Measurements from ENCODE around the gene HELZ.

The HELZ gene

DNA sequence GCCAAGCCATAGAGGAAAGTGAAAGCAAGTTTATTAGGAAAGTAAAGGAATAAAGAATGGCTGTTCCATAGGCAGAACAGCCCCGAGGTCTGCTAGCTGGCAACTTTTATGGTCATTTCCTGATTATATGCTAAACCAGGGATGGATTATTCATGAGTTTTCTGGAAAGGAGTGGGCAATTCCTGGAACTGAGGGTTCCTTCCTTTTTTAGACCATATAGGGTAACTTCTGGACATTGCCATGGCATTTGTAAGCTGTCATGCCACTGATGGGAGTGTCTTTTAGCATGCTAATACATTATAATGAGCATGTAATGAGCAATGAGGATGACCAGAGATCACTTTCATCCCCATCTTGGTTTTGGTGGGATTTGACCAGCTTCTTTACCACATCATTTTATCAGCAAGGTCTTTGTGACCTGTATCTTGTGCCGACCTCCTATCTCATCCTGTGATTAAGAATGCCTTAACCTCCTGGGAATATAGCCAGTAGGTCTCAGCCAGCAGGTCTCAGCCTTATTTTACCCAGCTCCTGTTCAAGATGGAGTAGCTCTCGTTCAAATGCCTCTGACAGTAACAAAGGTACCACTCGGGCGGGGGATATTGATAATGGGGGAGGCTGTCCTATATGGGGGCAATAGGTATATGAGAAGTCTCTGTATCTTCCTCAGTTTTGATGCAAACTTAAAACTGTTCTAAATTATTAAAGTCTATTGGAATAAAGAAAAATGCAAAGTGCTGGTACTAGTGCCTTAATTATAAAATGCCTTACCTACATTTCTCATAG, 38.9 kb upstream of the HELZ start:
- H2AFZ ChIP-seq (ENCODE audit: low read length): no peak overlapping the region
- H3K27ac ChIP-seq (ENCODE audit: low read depth, low read length, poor library complexity, severe bottlenecking): no peak overlapping the region
- no peaks in the 10 kb centered on the region for H3F3A ChIP-seq (ENCODE audit: insufficient read depth, low read length)
- H4K20me1 ChIP-seq (ENCODE audit: insufficient read depth, low read length): no peaks in the 10 kb centered on the region
- H3K4me3 ChIP-seq (ENCODE audit: low read depth, low read length, poor library complexity, severe bottlenecking): no peak overlapping the region
- no peak overlapping the region for H3K9ac ChIP-seq (ENCODE audit: low read length)
- peaks cover 4% of the 10 kb centered on the region for H3K4me1 ChIP-seq (ENCODE audit: insufficient read depth, low read length, severe bottlenecking)
- H3K9me3 ChIP-seq (ENCODE audit: low read length): no peaks in the 10 kb centered on the region
- no peaks in the 10 kb centered on the region for H3K79me2 ChIP-seq (ENCODE audit: insufficient read depth, low read length)
- no peaks in the 10 kb centered on the region for H3K9me2 ChIP-seq (ENCODE audit: low read depth, low read length)
- H3K27me3 ChIP-seq (ENCODE audit: insufficient read depth, low read length): no peaks in the 10 kb centered on the region
- no peak for TF ChIP-seq EZH2 (IDR thresholded peaks at IDR 0.05; ENCODE audit: borderline replicate concordance, low read length)
- TF ChIP-seq, protein P1, sequence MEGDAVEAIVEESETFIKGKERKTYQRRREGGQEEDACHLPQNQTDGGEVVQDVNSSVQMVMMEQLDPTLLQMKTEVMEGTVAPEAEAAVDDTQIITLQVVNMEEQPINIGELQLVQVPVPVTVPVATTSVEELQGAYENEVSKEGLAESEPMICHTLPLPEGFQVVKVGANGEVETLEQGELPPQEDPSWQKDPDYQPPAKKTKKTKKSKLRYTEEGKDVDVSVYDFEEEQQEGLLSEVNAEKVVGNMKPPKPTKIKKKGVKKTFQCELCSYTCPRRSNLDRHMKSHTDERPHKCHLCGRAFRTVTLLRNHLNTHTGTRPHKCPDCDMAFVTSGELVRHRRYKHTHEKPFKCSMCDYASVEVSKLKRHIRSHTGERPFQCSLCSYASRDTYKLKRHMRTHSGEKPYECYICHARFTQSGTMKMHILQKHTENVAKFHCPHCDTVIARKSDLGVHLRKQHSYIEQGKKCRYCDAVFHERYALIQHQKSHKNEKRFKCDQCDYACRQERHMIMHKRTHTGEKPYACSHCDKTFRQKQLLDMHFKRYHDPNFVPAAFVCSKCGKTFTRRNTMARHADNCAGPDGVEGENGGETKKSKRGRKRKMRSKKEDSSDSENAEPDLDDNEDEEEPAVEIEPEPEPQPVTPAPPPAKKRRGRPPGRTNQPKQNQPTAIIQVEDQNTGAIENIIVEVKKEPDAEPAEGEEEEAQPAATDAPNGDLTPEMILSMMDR (IDR thresholded peaks at IDR 0.05; ENCODE audit: low read length): no peak
- no peaks in the 10 kb centered on the region for H3K36me3 ChIP-seq (ENCODE audit: insufficient read depth, low read length)
- no peak overlapping the region for H3K4me2 ChIP-seq (ENCODE audit: low read length)

DNA sequence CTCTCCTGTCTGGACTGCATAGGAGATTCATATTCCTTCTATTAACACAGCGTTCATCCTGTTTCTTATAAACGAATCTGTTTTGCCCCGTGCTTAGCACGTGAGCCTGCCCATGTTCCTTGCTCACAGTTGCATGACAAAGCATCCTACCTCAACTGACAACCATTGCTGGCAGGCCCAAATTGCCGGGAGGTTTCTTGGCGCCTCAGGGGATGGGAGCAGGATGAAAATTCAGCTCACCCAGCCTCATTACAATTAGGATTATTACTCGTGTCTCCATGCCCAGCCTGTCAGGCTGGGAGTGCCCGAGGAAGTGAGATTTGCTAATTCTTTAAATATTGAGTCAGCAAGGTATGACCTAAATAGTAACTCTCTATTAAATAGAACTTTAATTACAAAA, 36.7 kb upstream of the HELZ start:
- no peak overlapping the region for H3K9ac ChIP-seq (ENCODE audit: low read length)
- no peak overlapping the region for H3K27ac ChIP-seq (ENCODE audit: low read depth, low read length, poor library complexity, severe bottlenecking)

GRCh38 chr17:67281053-67281452, 36.1 kb upstream of the HELZ start:
- 0 out of 2 replicates have a peak, but pooled peaks cover 3% of the 10 kb centered on the region for H3K27me3 ChIP-seq (ENCODE audit: insufficient read depth, low read length)

More for the DNA sequence above, 36.7 kb upstream of the HELZ start:
- Histone ChIP-seq H2AFZ (ENCODE audit: low read length) (no peak overlapping the region), H3K36me3 (ENCODE audit: insufficient read depth, low read length) (no peaks in the 10 kb centered on the region), H3K79me2 (ENCODE audit: insufficient read depth, low read length) (no peaks in the 10 kb centered on the region), H3K4me1 (ENCODE audit: insufficient read depth, low read length, severe bottlenecking) (no peaks in the 10 kb centered on the region), H3K4me2 (ENCODE audit: low read length) (no peak overlapping the region), H3F3A (ENCODE audit: insufficient read depth, low read length) (no peaks in the 10 kb centered on the region), H3K9me3 (ENCODE audit: low read length) (no peaks in the 10 kb centered on the region), H3K9me2 (ENCODE audit: low read depth, low read length) (no peaks in the 10 kb centered on the region), H3K4me3 (ENCODE audit: low read depth, low read length, poor library complexity, severe bottlenecking) (no peak overlapping the region), H3K27me3 (ENCODE audit: insufficient read depth, low read length) (0 out of 2 replicates have a peak, but pooled peaks cover 3% of the 10 kb centered on the region), H4K20me1 (ENCODE audit: insufficient read depth, low read length) (no peaks in the 10 kb centered on the region)
- TF ChIP-seq, protein P1 (IDR thresholded peaks at IDR 0.05; ENCODE audit: low read length): no peak
- no peak for TF ChIP-seq EZH2 (IDR thresholded peaks at IDR 0.05; ENCODE audit: borderline replicate concordance, low read length)

More at GRCh38 chr17:67281053-67281452, 36.1 kb upstream of the HELZ start:
- Histone ChIP-seq H2AFZ (ENCODE audit: low read length) (no peak overlapping the region), H4K20me1 (ENCODE audit: insufficient read depth, low read length) (no peaks in the 10 kb centered on the region), H3K36me3 (ENCODE audit: insufficient read depth, low read length) (no peaks in the 10 kb centered on the region), H3K9ac (ENCODE audit: low read length) (no peak overlapping the region), H3K4me2 (ENCODE audit: low read length) (no peak overlapping the region), H3K9me3 (ENCODE audit: low read length) (no peaks in the 10 kb centered on the region), H3K4me1 (ENCODE audit: insufficient read depth, low read length, severe bottlenecking) (no peaks in the 10 kb centered on the region), H3K4me3 (ENCODE audit: low read depth, low read length, poor library complexity, severe bottlenecking) (no peak overlapping the region), H3F3A (ENCODE audit: insufficient read depth, low read length) (no peaks in the 10 kb centered on the region), H3K27ac (ENCODE audit: low read depth, low read length, poor library complexity, severe bottlenecking) (no peak overlapping the region), H3K79me2 (ENCODE audit: insufficient read depth, low read length) (no peaks in the 10 kb centered on the region), H3K9me2 (ENCODE audit: low read depth, low read length) (no peaks in the 10 kb centered on the region)
- TF ChIP-seq, protein P1 (IDR thresholded peaks at IDR 0.05; ENCODE audit: low read length): no peak
- no peak for TF ChIP-seq EZH2 (IDR thresholded peaks at IDR 0.05; ENCODE audit: borderline replicate concordance, low read length)

All from OCI-LY1 (cell line).